BE2C (cell line): Measurements from ENCODE around the gene UBAC1.

Source experiments
- DNase-seq: peaks from one replicate; pipeline ENCODE4 v3.0.0-alpha.2; 2020
- H3K27me3 ChIP-seq: fragments of 250-450 bp; sonication (Bioruptor Pico); 2 replicates; pipeline ENCODE4 v1.5.1; 2020; ENCODE audit warnings: mild to moderate bottlenecking
- H3K36me3 ChIP-seq: fragments of 250-450 bp; sonication (Bioruptor Pico); 2 replicates; pipeline ENCODE4 v1.5.1; 2020; ENCODE audit warnings: mild to moderate bottlenecking
- H3K4me1 ChIP-seq: fragments of 250-450 bp; sonication (Bioruptor Pico); 2 replicates; pipeline ENCODE4 v1.5.1; 2020
- H3K4me3 ChIP-seq: 2 replicates; pipeline ENCODE4 v1.5.1; 2011; ENCODE audit warnings: low read depth, low read length
- H3K9me3 ChIP-seq: fragments of 250-450 bp; sonication (Bioruptor Pico); 2 replicates; pipeline ENCODE4 v1.5.1; 2020
- CTCF ChIP-seq: IDR thresholded peaks from 2 replicates; pipeline ENCODE4 v1.5.1; 2012; ENCODE audit warnings: mild to moderate bottlenecking, low read depth, low read length

UBAC1 gene

GRCh38 chr9:135963938-135964337, 2.8 kb upstream of the UBAC1 start:
- Histone ChIP-seq H3K4me1 (peaks cover 12% of the 10 kb centered on the region), H3K9me3 (no peaks in the 10 kb centered on the region), H3K27me3 (no peaks in the 10 kb centered on the region), H3K4me3 (no peak overlapping the region), H3K36me3 (no peaks in the 10 kb centered on the region)
- no peak for TF ChIP-seq CTCF
- no peak for DNase-seq

DNA sequence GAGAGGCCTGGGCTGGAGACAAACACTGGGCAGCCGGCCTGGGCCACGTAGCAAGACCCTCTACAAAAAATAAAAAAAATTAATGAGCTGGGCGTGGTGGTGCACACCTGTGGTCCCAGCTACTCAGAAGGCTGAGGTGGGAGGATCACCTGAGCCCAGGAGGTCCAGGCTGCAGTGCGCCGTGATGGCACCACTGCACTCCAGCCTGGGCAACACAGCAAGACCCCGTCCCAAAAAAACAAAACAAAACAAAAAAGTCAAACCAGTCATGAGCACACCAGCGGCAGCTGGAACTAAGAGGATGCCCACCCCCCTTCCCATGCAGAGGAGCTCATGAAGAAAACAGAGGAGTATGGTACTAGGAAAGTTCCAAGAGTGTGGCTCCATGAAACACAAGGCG, 2.2 kb upstream of the UBAC1 start:
- Histone ChIP-seq H3K9me3 (no peaks in the 10 kb centered on the region), H3K36me3 (no peaks in the 10 kb centered on the region), H3K27me3 (no peaks in the 10 kb centered on the region), H3K4me1 (peaks cover 12% of the 10 kb centered on the region), H3K4me3 (no peak overlapping the region)
- DNase-seq: no peak
- no peak for TF ChIP-seq CTCF

GRCh38 chr9:135962696-135963307, 1.6 kb upstream of the UBAC1 start:
- DNase-seq: no peak
- Histone ChIP-seq H3K36me3 (no peaks in the 10 kb centered on the region), H3K4me3 (no peak overlapping the region), H3K9me3 (no peaks in the 10 kb centered on the region), H3K4me1 (peaks cover 8% of the 10 kb centered on the region), H3K27me3 (no peaks in the 10 kb centered on the region)
- no peak for TF ChIP-seq CTCF

DNA sequence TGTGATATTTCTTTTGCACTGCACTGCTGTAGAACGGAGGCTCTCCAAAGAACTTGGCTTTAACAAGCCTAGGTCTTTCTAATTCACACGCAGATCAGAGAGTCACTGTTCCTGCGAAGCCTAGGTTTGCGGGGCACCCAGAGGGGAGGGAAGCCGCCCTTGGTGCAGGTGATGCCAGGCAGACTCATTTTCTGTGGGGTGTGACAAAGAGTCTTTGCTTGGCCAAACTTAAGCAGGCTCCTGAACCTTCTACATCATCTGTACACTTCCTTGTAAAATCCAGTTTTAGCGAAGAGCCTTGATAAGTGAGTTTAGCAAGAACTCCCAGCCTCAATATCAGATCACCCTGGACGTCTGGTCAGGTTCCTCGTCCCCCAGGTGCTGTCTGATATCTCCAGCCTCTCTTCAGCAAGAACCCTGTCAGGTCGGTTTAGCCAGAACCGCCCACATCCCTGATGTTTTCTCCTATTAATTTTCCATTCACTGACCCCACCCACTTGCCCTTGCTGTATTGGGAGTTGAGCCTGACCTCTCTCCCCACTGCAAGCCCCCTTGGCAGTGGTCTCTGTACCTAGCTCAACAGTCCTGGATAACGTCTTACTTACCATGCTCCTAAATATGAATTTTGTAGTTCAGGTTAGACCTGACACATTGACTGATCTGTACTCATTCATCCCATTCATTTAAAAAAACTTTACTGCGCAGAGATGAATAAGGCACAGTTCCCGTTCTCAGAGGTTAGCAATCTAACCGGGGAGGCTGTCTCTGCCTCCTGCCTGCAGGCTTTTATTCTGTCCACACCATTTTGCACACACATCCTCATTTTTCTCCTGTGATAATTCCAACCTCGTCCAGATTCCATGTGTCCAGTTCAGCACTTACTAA, 880 bp upstream of the UBAC1 start:
- Histone ChIP-seq H3K4me1 (peaks cover 6% of the 10 kb centered on the region; the same call in 1 of the 2 replicates), H3K36me3 (no peaks in the 10 kb centered on the region), H3K4me3 (peak overlapping the region; percentile 42), H3K27me3 (no peaks in the 10 kb centered on the region), H3K9me3 (no peaks in the 10 kb centered on the region)
- TF ChIP-seq CTCF: no peak
- no peak for DNase-seq

DNA sequence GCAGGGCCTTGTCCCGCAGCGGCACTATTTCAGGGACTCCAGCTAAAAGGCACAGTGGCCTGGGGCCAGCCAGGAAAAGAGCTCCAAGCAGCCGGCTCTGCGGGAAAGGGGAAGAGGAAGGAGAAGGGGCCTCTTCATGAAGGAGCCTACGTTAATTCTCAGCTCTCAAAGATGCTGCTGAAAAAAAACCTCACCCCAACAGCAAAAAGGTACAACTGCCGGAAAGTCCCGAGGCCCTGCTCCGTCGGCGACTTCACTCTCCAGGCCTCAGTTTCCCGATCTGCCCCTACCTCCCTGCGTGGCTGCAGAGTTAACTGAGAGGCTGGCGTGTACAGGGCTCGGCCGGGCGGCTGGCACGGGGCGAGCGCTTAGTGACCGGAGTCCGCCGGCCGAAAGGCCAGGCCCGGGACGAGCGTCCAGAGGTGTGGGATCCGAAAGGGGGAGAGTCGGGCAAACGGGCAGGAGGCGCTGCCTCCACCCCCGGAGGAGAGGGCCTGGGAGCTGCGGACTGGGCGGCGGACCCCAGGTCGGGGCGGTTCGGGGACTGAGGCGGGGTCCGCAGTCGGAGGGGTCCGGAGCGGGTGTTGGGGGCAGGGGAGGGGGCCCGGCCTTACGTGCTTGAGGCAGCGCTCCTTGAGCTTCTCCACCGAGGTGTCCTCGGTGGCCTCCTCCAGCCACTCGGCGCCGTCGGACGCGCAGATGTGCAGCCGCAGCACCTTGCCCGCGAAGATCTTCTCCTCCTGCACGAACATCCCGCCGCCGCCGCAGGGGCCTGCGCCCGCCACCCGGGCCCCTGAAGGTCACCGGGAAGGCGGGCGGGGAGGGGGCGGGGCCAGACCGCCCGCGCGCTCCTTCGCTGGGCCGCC, 529 bp downstream of the UBAC1 start:
- Histone ChIP-seq H3K4me1 (peaks cover 6% of the 10 kb centered on the region; the same call in 1 of the 2 replicates), H3K9me3 (no peaks in the 10 kb centered on the region), H3K36me3 (no peaks in the 10 kb centered on the region), H3K4me3 (peak overlapping the region; percentile 88), H3K27me3 (no peaks in the 10 kb centered on the region)
- DNase-seq: no peak
- peak; percentile 6; the same call in 1 of the 2 replicates for TF ChIP-seq CTCF
